Mesendoderm (in vitro differentiated cells): ENCODE measurements around the gene MOK.

ENCODE experiments used
- DNase-seq: peaks from one replicate; pipeline ENCODE4 v3.0.0; 2013
- H2AK5ac ChIP-seq: 2 replicates; pipeline ENCODE4 v1.6.1; 2013; ENCODE audit warnings: low read length, inconsistent platforms
- H2BK120ac ChIP-seq: 2 replicates; pipeline ENCODE4 v1.6.1; 2013; ENCODE audit warnings: low read depth, mild to moderate bottlenecking, low read length, moderate library complexity, mixed read lengths
- H2BK15ac ChIP-seq: replicated peaks from 2 replicates; pipeline ENCODE4 v1.6.1; 2013; ENCODE audit warnings: low read depth, mild to moderate bottlenecking, moderate library complexity
- H2BK5ac ChIP-seq: 2 replicates; pipeline ENCODE4 v1.6.1; 2013; ENCODE audit warnings: low read length, inconsistent platforms
- H3K18ac ChIP-seq: 2 replicates; pipeline ENCODE4 v1.6.1; 2013; ENCODE audit warnings: mild to moderate bottlenecking, low read length, mixed read lengths
- H3K23ac ChIP-seq: one replicate; pipeline ENCODE4 v1.6.1; 2013; ENCODE audit warnings: low read length
- H3K27ac ChIP-seq: 2 replicates; pipeline ENCODE4 v1.5.1; 2013; ENCODE audit warnings: low read depth, mild to moderate bottlenecking, inconsistent platforms, low read length, moderate library complexity
- H3K27me3 ChIP-seq: 2 replicates; pipeline ENCODE4 v1.6.1; 2013; ENCODE audit warnings: low read length, control low read depth, mild to moderate bottlenecking, inconsistent platforms; ENCODE audit not compliant: insufficient read depth, poor library complexity
- H3K36me3 ChIP-seq: 2 replicates; pipeline ENCODE4 v1.6.1; 2013; ENCODE audit warnings: low read length, inconsistent platforms; ENCODE audit not compliant: control insufficient read depth, insufficient read depth
- H3K4ac ChIP-seq: one replicate; pipeline ENCODE4 v1.6.1; 2013; ENCODE audit warnings: low read depth, mild to moderate bottlenecking, low read length, moderate library complexity
- H3K4me1 ChIP-seq: 2 replicates; pipeline ENCODE4 v1.6.1; 2013; ENCODE audit warnings: low read depth, low read length, inconsistent platforms; ENCODE audit not compliant: control insufficient read depth
- H3K4me2 ChIP-seq: 2 replicates; pipeline ENCODE4 v1.6.1; 2013; ENCODE audit warnings: low read length
- H3K4me3 ChIP-seq: 2 replicates; pipeline ENCODE4 v1.5.1; 2013; ENCODE audit warnings: mild to moderate bottlenecking, low read length
- H3K56ac ChIP-seq: one replicate; pipeline ENCODE4 v1.6.1; 2013; ENCODE audit warnings: low read length
- H3K79me1 ChIP-seq: 2 replicates; pipeline ENCODE4 v1.6.1; 2013; ENCODE audit warnings: low read length, inconsistent platforms
- H3K79me2 ChIP-seq: 2 replicates; pipeline ENCODE4 v1.6.1; 2013; ENCODE audit warnings: mild to moderate bottlenecking, low read length; ENCODE audit not compliant: control insufficient read depth, insufficient read depth
- H3K9ac ChIP-seq: 2 replicates; pipeline ENCODE4 v1.6.1; 2013; ENCODE audit warnings: low read length, inconsistent platforms
- H4K5ac ChIP-seq: one replicate; pipeline ENCODE4 v1.6.1; 2013; ENCODE audit warnings: low read length
- H4K8ac ChIP-seq: one replicate; pipeline ENCODE4 v1.6.1; 2013; ENCODE audit warnings: low read depth, mild to moderate bottlenecking, control low read depth, low read length, moderate library complexity
- WGBS: extraction: QIAGEN DNeasy Blood & Tissue Kit; methylation state at CpG from one replicate; pipeline ENCODE4 v1.1.7; 2013; ENCODE audit warnings: low lambda C conversion rate, missing lambda C conversion rate; ENCODE audit not compliant: insufficient coverage; ENCODE audit errors: extremely low coverage; 5-methylcytosine and 5-hydroxymethylcytosine counted together

The MOK gene

DNA sequence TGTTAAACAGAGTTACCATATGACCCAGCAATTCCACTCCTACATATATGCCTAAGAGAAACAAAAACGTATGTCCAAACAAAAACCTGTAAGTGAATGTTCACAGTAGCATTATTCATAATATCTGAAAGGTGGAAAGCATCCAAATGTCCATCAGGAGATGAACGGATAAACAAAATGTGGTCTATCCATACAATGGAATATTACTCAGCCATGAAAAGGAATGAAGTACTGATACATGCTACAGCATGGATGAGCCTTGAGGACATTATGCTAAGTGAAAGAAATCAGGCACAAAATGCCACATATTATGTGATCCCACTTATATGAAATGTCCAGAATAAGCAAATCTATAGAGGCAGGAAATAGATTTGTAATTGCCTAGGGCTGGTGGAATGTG, 16.8 kb downstream of the MOK start:
- no peak overlapping the region for H3K4me2 ChIP-seq
- no peak for DNase-seq
- no CpG with 5 or more reads among the region's 2 CpGs for WGBS
- H2AK5ac ChIP-seq: no peak overlapping the region
- no peak overlapping the region for H2BK5ac ChIP-seq
- H3K27me3 ChIP-seq: no peaks in the 10 kb centered on the region
- H3K4me1 ChIP-seq: no peaks in the 10 kb centered on the region
- no peak overlapping the region for H3K18ac ChIP-seq
- no peak overlapping the region for H3K4me3 ChIP-seq
- no peak overlapping the region for H2BK15ac ChIP-seq
- H3K9ac ChIP-seq: no peak overlapping the region
- H3K56ac ChIP-seq: no peak overlapping the region
- no peaks in the 10 kb centered on the region for H3K79me1 ChIP-seq
- H4K5ac ChIP-seq: no peak overlapping the region
- no peak overlapping the region for H4K8ac ChIP-seq
- H3K23ac ChIP-seq: no peak overlapping the region
- H2BK120ac ChIP-seq: no peak overlapping the region
- no peak overlapping the region for H3K4ac ChIP-seq
- no peaks in the 10 kb centered on the region for H3K36me3 ChIP-seq
- H3K27ac ChIP-seq: no peak overlapping the region
- H3K79me2 ChIP-seq: no peaks in the 10 kb centered on the region

- WGBS: no CpG with 5 or more reads among the region's 2 CpGs
- no peak overlapping the region for H3K23ac ChIP-seq
- H3K4me3 ChIP-seq: no peak overlapping the region
- H2BK15ac ChIP-seq: no peak overlapping the region
- H2BK5ac ChIP-seq: no peak overlapping the region
- no peak overlapping the region for H3K27ac ChIP-seq
- no peak overlapping the region for H3K18ac ChIP-seq
- no peak overlapping the region for H3K4ac ChIP-seq
- no peak overlapping the region for H3K9ac ChIP-seq
- no peaks in the 10 kb centered on the region for H3K36me3 ChIP-seq
- no peak overlapping the region for H4K5ac ChIP-seq
- H2BK120ac ChIP-seq: no peak overlapping the region
- H3K4me1 ChIP-seq: no peaks in the 10 kb centered on the region
- no peak for DNase-seq
- H3K56ac ChIP-seq: no peak overlapping the region
- no peaks in the 10 kb centered on the region for H3K79me1 ChIP-seq
- no peak overlapping the region for H3K4me2 ChIP-seq
- H2AK5ac ChIP-seq: no peak overlapping the region
- H3K79me2 ChIP-seq: no peaks in the 10 kb centered on the region
- H4K8ac ChIP-seq: no peak overlapping the region
- no peaks in the 10 kb centered on the region for H3K27me3 ChIP-seq
Measured at GRCh38 chr14:102285106-102285505, 19.9 kb downstream of the MOK start.

DNA sequence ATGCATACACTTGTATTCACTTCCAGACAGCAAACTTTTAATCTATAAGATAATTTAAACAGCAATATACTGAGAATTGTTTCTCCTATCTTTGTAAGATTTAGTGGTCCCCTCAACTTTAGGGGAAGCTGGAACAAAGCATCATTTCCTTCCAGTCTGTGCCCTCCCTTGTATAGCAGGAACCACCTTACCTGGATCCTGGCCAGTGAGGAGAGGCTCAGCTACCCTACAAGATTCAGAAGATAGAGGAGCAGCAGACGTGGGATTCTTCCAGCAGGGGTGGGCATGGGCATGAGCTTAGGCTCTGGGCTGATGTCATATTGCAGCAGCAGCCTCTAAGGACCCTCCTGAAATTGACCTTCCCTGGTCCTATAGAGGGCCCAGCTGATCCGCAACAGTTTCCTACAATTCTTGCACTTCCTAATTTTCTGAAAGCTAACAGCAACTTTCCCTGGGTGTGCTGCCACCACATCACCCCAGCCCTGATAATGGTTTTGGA, 21.3 kb downstream of the MOK start:
- Histone ChIP-seq H2BK120ac (no peak overlapping the region), H3K27me3 (no peaks in the 10 kb centered on the region), H3K56ac (no peak overlapping the region), H2AK5ac (no peak overlapping the region), H3K9ac (no peak overlapping the region), H3K4me2 (no peak overlapping the region), H3K4me1 (no peaks in the 10 kb centered on the region), H3K79me2 (no peaks in the 10 kb centered on the region), H3K27ac (no peak overlapping the region), H3K4ac (no peak overlapping the region), H3K23ac (no peak overlapping the region), H3K18ac (no peak overlapping the region), H3K79me1 (no peaks in the 10 kb centered on the region), H4K5ac (no peak overlapping the region), H2BK15ac (no peak overlapping the region), H3K36me3 (no peaks in the 10 kb centered on the region), H2BK5ac (no peak overlapping the region), H3K4me3 (no peak overlapping the region), H4K8ac (no peak overlapping the region)
- no CpG with 5 or more reads among the region's 2 CpGs for WGBS
- DNase-seq: peak; percentile 28

DNA sequence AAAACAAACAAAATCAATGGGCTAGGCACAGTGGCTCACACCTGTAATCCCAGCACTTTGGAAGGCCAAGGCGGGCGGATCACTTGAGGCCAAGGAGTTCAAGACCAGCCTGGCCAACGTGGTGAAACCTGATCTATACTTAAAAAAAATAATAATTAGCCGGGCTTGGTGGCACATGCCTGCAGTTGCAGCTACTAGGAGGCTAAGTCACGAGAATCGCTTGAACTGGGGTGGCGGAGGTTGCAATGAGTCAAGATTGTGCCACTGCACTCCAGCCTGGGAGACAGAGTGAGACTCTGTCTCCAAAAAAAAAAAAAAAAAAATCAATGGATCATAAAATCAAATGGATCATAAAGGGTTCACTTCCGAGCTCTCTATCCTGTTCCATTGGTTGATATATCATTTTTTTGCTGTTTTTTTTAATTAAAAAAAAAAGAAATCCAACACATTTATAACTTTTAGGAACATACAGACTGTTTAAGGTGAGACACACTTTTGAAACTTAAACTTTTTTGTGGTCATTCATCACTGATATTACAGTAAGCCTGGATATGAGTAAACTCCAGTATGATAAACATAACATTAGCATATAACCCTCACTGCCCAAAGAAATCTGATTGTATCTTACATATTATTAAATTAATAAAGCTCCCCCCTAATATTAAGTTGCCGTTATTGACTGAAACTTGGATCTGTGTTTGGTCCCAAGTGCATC, 22.1 kb downstream of the MOK start:
- no peak overlapping the region for H3K4me2 ChIP-seq
- no peak overlapping the region for H3K4ac ChIP-seq
- H3K56ac ChIP-seq: no peak overlapping the region
- no peak overlapping the region for H2BK15ac ChIP-seq
- no CpG with 5 or more reads among the region's 9 CpGs for WGBS
- H4K8ac ChIP-seq: no peak overlapping the region
- no peaks in the 10 kb centered on the region for H3K27me3 ChIP-seq
- no peak overlapping the region for H3K18ac ChIP-seq
- H2AK5ac ChIP-seq: no peak overlapping the region
- DNase-seq: no peak
- no peak overlapping the region for H4K5ac ChIP-seq
- no peak overlapping the region for H3K4me3 ChIP-seq
- H2BK5ac ChIP-seq: no peak overlapping the region
- no peaks in the 10 kb centered on the region for H3K4me1 ChIP-seq
- H2BK120ac ChIP-seq: no peak overlapping the region
- H3K79me1 ChIP-seq: no peaks in the 10 kb centered on the region
- no peak overlapping the region for H3K23ac ChIP-seq
- H3K27ac ChIP-seq: no peak overlapping the region
- no peaks in the 10 kb centered on the region for H3K79me2 ChIP-seq
- no peaks in the 10 kb centered on the region for H3K36me3 ChIP-seq
- no peak overlapping the region for H3K9ac ChIP-seq

DNA sequence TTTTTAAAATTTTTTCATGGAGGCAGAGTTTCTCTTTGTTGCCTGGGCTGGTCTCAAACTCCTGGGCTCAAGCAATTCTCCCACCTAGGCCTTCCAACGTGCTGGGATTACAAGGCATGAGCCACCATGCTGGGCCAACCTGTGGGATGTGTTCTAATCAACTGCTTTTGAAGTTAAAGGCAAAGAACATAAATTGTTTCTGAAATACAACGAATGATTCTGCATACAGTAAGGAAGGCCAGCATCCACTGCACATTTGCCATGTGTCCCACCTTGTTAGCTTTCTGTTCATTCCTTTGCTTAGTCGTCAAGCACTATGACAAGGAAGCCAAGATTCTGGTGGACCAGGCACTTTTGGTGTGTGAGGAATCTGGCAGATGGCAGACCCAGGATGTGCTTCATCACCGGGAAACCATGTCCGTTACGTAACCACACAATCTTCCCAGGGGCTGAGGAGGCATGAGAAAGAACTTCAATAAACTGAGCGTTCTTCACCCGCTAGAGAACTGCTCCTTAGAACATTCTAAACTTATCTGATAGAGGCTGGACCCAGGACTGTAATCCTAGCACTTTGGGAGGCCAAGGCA, 24.5 kb downstream of the MOK start:
- no peak overlapping the region for H4K8ac ChIP-seq
- no peak overlapping the region for H4K5ac ChIP-seq
- no peak overlapping the region for H3K23ac ChIP-seq
- H3K36me3 ChIP-seq: no peaks in the 10 kb centered on the region
- H2BK15ac ChIP-seq: no peak overlapping the region
- H3K27me3 ChIP-seq: no peaks in the 10 kb centered on the region
- no CpG with 5 or more reads among the region's 8 CpGs for WGBS
- H3K27ac ChIP-seq: no peak overlapping the region
- H3K56ac ChIP-seq: no peak overlapping the region
- H2BK120ac ChIP-seq: no peak overlapping the region
- H3K4me1 ChIP-seq: no peaks in the 10 kb centered on the region
- no peak overlapping the region for H3K9ac ChIP-seq
- H3K79me2 ChIP-seq: no peaks in the 10 kb centered on the region
- no peak overlapping the region for H2AK5ac ChIP-seq
- H3K4ac ChIP-seq: no peak overlapping the region
- no peak for DNase-seq
- H3K4me3 ChIP-seq: no peak overlapping the region
- no peak overlapping the region for H2BK5ac ChIP-seq
- H3K4me2 ChIP-seq: no peak overlapping the region
- H3K18ac ChIP-seq: no peak overlapping the region
- H3K79me1 ChIP-seq: no peaks in the 10 kb centered on the region
